Neuronal stem cell (in vitro differentiated cells): ENCODE results near the gene IQCF6.
A peak's percentile ranks its signal among the peaks of the same experiment; 100 is the strongest.

Source experiments
- DNase-seq: peaks from one replicate; pipeline ENCODE4 v3.0.0-alpha.2; 2013; ENCODE audit warnings: low spot score
- H2AFZ ChIP-seq: one replicate; pipeline ENCODE4 v1.6.1; 2013; ENCODE audit warnings: mild to moderate bottlenecking, low read length, inconsistent platforms
- H2AK5ac ChIP-seq: 2 replicates; pipeline ENCODE4 v1.6.1; 2013; ENCODE audit warnings: low read depth, mild to moderate bottlenecking, inconsistent platforms, low read length, moderate library complexity, mixed read lengths
- H2BK120ac ChIP-seq: 2 replicates; pipeline ENCODE4 v1.6.1; 2013; ENCODE audit warnings: low read depth, mild to moderate bottlenecking, inconsistent platforms, low read length, moderate library complexity, mixed read lengths
- H2BK12ac ChIP-seq: one replicate; pipeline ENCODE4 v1.6.1; 2013; ENCODE audit warnings: low read length, inconsistent platforms
- H2BK15ac ChIP-seq: 2 replicates; pipeline ENCODE4 v1.6.1; 2013; ENCODE audit warnings: mild to moderate bottlenecking, low read length, inconsistent platforms, mixed read lengths
- H2BK5ac ChIP-seq: one replicate; pipeline ENCODE4 v1.6.1; 2013; ENCODE audit warnings: inconsistent platforms, mild to moderate bottlenecking, low read length, moderate library complexity
- H3K14ac ChIP-seq: one replicate; pipeline ENCODE4 v1.6.1; 2013; ENCODE audit warnings: low read length, inconsistent platforms
- H3K18ac ChIP-seq: 2 replicates; pipeline ENCODE4 v1.6.1; 2013; ENCODE audit warnings: low read length, inconsistent platforms
- H3K23ac ChIP-seq: 2 replicates; pipeline ENCODE4 v1.6.1; 2013; ENCODE audit warnings: low read depth, mild to moderate bottlenecking, mixed read lengths, low read length, inconsistent platforms; ENCODE audit not compliant: poor library complexity
- H3K27ac ChIP-seq: replicated peaks from 3 replicates; pipeline ENCODE4 v1.5.1; 2013; ENCODE audit warnings: low read length, inconsistent platforms
- H3K27me3 ChIP-seq, 3 experiments: 2 replicates each; pipeline ENCODE4 v1.6.1; 2013; ENCODE audit warnings: low read length in 3 of 3, mild to moderate bottlenecking in 2 of 3, inconsistent platforms in 1 of 3, low read depth in 1 of 3, mixed read lengths in 1 of 3, moderate library complexity in 1 of 3; ENCODE audit not compliant: control insufficient read depth in 3 of 3, insufficient read depth in 3 of 3
- H3K36me3 ChIP-seq, 2 donors: replicated peaks in 1 of 2; 2 replicates each; pipeline ENCODE4 v1.6.1; 2013; ENCODE audit warnings: low read length in 2 of 2; ENCODE audit not compliant: control insufficient read depth in 2 of 2, insufficient read depth in 2 of 2
- H3K4ac ChIP-seq: 2 replicates; pipeline ENCODE4 v1.6.1; 2013; ENCODE audit warnings: inconsistent platforms, mild to moderate bottlenecking, low read length, moderate library complexity
- H3K4me1 ChIP-seq, 2 donors: 1 replicate in 1 of 2; 2 replicates in 1 of 2; pipeline ENCODE4 v1.6.1; 2013; ENCODE audit warnings: low read length in 2 of 2, low read depth in 1 of 2; ENCODE audit not compliant: control insufficient read depth in 2 of 2, insufficient read depth in 1 of 2
- H3K4me2 ChIP-seq: one replicate; pipeline ENCODE4 v1.6.1; 2013; ENCODE audit warnings: mild to moderate bottlenecking, low read length, inconsistent platforms; ENCODE audit not compliant: insufficient read depth, poor library complexity, severe bottlenecking
- H3K4me3 ChIP-seq, 2 donors: 2 replicates each; pipeline ENCODE4 v1.5.1; 2013; ENCODE audit warnings: low read length in 2 of 2, mild to moderate bottlenecking in 2 of 2, inconsistent platforms in 1 of 2, moderate library complexity in 1 of 2
- H3K79me1 ChIP-seq: one replicate; pipeline ENCODE4 v1.6.1; 2013; ENCODE audit warnings: low read depth, mild to moderate bottlenecking, inconsistent platforms, low read length, moderate library complexity
- H3K9ac ChIP-seq: one replicate; pipeline ENCODE4 v1.6.1; 2013; ENCODE audit warnings: mild to moderate bottlenecking, low read depth, low read length, inconsistent platforms; ENCODE audit not compliant: poor library complexity
- H3K9me3 ChIP-seq, 2 donors: replicated peaks in 1 of 2; 2 replicates each; pipeline versions ENCODE3 to v1.6.1; 2013; ENCODE audit warnings: low read length in 2 of 2, mild to moderate bottlenecking in 2 of 2, inconsistent platforms in 1 of 2, low read depth in 1 of 2, mixed read lengths in 1 of 2, moderate library complexity in 1 of 2; ENCODE audit not compliant: control insufficient read depth in 2 of 2, insufficient read depth in 1 of 2
- H4K8ac ChIP-seq: one replicate; pipeline ENCODE4 v1.6.1; 2013; ENCODE audit warnings: low read depth, mild to moderate bottlenecking, inconsistent platforms, low read length, moderate library complexity
- H4K91ac ChIP-seq: one replicate; pipeline ENCODE4 v1.6.1; 2013; ENCODE audit warnings: low read length, low read depth, mild to moderate bottlenecking, inconsistent platforms; ENCODE audit not compliant: poor library complexity
- WGBS, 2 donors: extraction: QIAGEN DNeasy Blood & Tissue Kit; methylation state at CpG; one replicate each; pipeline ENCODE4 v1.1.7; 2013; ENCODE audit warnings: missing lambda C conversion rate in 2 of 2, mixed read lengths in 1 of 2; ENCODE audit not compliant: insufficient read length in 2 of 2, insufficient replicate concordance in 1 of 2; ENCODE audit errors: extremely low coverage in 2 of 2; 5-methylcytosine and 5-hydroxymethylcytosine counted together

Gene IQCF6

DNA sequence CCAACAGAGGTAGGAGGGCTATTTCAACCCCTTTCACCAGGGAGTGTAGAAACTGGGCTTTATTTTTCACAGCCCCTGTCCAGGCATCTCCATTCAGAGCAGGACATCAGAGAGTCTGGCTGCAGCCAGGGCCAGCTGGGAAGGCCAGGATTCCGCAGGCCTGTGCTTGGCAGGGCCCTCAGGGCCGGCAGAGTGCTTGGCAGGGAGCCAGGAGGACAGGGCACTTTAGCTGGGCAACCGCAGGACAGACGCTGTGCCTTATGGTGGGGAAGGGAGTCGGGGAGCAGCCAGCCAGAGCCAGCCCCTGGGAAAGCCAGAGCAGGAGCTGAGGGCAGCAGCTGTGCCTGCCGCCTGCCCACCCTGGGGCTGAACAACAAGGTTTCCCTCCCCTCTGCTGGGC lies 34.5 kb upstream of the IQCF6 start:
- H3K18ac ChIP-seq, result peak overlapping the region; percentile 41
- no peak for DNase-seq
- no peak overlapping the region for H2BK5ac ChIP-seq
- peaks cover 0 to 27% (median 0%) of the 10 kb centered on the region in 3 experiments for H3K27me3 ChIP-seq
- no CpG with 5 or more reads among the region's 6 CpGs for whole genome bisulfite sequencing, 2 donors
- no peak overlapping the region for H2BK120ac ChIP-seq
- H4K91ac ChIP-seq, result no peak overlapping the region
- H3K4me1 ChIP-seq, result no peaks in the 10 kb centered on the region
- no peak overlapping the region for H3K27ac ChIP-seq
- H2AK5ac ChIP-seq, result no peak overlapping the region
- no peak overlapping the region for H3K9ac ChIP-seq
- H3K9me3 ChIP-seq, result no peaks in the 10 kb centered on the region
- H2BK15ac ChIP-seq, result no peak overlapping the region
- no peak overlapping the region for H3K23ac ChIP-seq
- H2BK12ac ChIP-seq, result no peak overlapping the region
- H3K36me3 ChIP-seq, result no peaks in the 10 kb centered on the region
- no peak overlapping the region for H3K4ac ChIP-seq
- H3K4me2 ChIP-seq, result no peak overlapping the region
- H2AFZ ChIP-seq, result no peak overlapping the region
- H3K79me1 ChIP-seq, result no peaks in the 10 kb centered on the region
- no peak overlapping the region for H3K14ac ChIP-seq
- H4K8ac ChIP-seq, result no peak overlapping the region
- no peak overlapping the region for H3K4me3 ChIP-seq

DNA sequence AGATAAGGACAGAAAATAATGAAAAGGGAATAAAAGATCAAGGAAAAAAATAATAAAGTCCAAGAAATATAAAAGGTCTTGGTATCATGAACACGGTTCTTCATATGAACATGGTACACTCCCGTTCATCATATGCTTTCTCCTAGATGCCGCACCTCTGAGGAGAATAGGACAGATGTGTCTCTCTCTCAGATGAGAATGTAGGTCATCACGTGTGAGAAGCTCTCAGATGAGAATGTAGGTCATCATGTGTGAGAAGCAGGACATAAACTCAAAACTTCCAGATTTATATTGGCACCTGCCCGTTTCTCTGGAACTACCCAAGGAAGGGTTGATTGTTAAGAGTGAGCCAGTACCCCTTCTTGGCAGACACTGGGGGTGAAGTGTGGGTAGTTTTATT lies 29.9 kb upstream of the IQCF6 start:
- Histone ChIP-seq H3K18ac (no peak overlapping the region), H3K9me3 (no peaks in the 10 kb centered on the region), H4K8ac (no peak overlapping the region), H2BK15ac (no peak overlapping the region), H3K4ac (no peak overlapping the region), H3K27me3 (peaks cover 0 to 11% (median 0%) of the 10 kb centered on the region in 3 experiments), H2AFZ (no peak overlapping the region), H3K36me3 (no peaks in the 10 kb centered on the region), H3K27ac (no peak overlapping the region), H3K9ac (no peak overlapping the region), H2BK120ac (no peak overlapping the region), H4K91ac (no peak overlapping the region), H3K4me3 (no peak overlapping the region), H3K4me2 (no peak overlapping the region), H3K4me1 (no peaks in the 10 kb centered on the region), H3K79me1 (no peaks in the 10 kb centered on the region), H2BK12ac (no peak overlapping the region), H2AK5ac (no peak overlapping the region), H2BK5ac (no peak overlapping the region), H3K23ac (no peak overlapping the region), H3K14ac (no peak overlapping the region)
- no peak for DNase-seq
- no CpG with 5 or more reads among the region's 5 CpGs for WGBS, 2 donors

DNA sequence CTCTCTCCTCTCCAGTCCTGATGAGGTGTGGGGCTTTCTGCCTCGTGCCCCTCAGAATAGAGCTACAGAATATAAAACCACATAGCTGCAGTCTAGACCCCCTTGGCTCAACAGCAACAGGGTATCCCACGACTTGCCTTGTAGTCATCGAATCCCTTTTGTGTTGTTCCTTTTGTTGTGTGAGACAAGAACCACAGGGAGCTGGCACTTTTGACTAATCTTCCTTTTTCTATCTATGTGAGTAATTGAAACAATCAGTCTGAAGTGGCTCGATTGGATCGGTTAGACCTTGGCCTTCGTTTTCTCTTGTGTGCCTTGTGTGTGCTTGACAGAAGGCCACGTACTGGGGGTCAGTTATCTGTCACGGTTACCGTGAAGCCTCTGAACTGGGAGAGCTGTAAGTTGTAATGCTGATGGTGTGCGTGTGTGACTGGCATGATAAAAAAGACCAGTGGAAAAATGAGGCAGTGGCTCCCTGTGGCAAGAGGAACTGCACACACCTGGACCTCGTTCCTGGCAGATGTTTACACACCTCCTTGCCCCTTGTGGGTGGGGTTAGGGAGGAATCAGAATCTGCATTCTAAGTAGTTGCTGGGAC lies 23.2 kb upstream of the IQCF6 start:
- H2AK5ac ChIP-seq, result no peak overlapping the region
- no peak overlapping the region for H2BK120ac ChIP-seq
- no peaks in the 10 kb centered on the region for H3K79me1 ChIP-seq
- no peak overlapping the region for H4K91ac ChIP-seq
- H3K23ac ChIP-seq, result no peak overlapping the region
- WGBS, 2 donors, result no CpG with 5 or more reads among the region's 11 CpGs
- H3K9me3 ChIP-seq, result no peaks in the 10 kb centered on the region
- H4K8ac ChIP-seq, result no peak overlapping the region
- H3K4me2 ChIP-seq, result no peak overlapping the region
- H2BK12ac ChIP-seq, result no peak overlapping the region
- H3K4me3 ChIP-seq, result no peak overlapping the region
- no peak overlapping the region for H3K4ac ChIP-seq
- no peak overlapping the region for H3K9ac ChIP-seq
- H3K18ac ChIP-seq, result no peak overlapping the region
- H3K4me1 ChIP-seq, result peaks cover 10% of the 10 kb centered on the region in 2 donors
- no peak overlapping the region for H3K14ac ChIP-seq
- no peak overlapping the region for H2BK15ac ChIP-seq
- H3K27me3 ChIP-seq, result peaks cover 0 to 28% (median 0%) of the 10 kb centered on the region in 3 experiments
- no peak overlapping the region for H3K27ac ChIP-seq
- no peak overlapping the region for H2BK5ac ChIP-seq
- H2AFZ ChIP-seq, result no peak overlapping the region
- peak; percentile 31 for DNase-seq
- H3K36me3 ChIP-seq, result no peaks in the 10 kb centered on the region

DNA sequence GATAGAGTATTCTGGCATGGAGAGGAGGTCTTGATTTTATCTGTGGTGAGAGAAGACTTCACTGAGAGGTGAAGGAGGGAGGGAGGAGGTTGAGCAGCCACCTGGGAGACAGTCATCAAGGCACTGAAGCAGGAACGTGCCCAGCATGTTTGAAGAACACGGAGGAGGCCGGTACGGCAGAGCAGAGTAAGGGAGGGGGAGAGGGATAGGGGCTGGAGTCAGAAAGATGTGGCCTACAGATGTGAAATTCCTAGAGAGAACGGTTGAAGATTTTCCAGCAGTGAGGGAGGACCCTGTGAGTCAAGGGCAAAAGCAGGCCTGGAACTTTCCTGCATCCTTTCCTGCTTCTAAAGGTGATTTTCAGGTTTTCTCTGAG lies 21.7 kb upstream of the IQCF6 start:
- Histone ChIP-seq H2BK12ac (no peak overlapping the region), H2AK5ac (no peak overlapping the region), H3K79me1 (no peaks in the 10 kb centered on the region), H3K4me3 (no peak overlapping the region), H2AFZ (no peak overlapping the region), H3K14ac (no peak overlapping the region), H3K9me3 (no peaks in the 10 kb centered on the region), H3K9ac (no peak overlapping the region), H3K4me1 (peaks cover 10% of the 10 kb centered on the region in 2 donors), H2BK5ac (no peak overlapping the region), H3K27me3 (peaks cover 0 to 40% (median 0%) of the 10 kb centered on the region in 3 experiments), H2BK120ac (no peak overlapping the region), H3K4ac (no peak overlapping the region), H4K8ac (no peak overlapping the region), H4K91ac (no peak overlapping the region), H3K27ac (no peak overlapping the region), H2BK15ac (no peak overlapping the region), H3K18ac (no peak overlapping the region), H3K23ac (no peak overlapping the region), H3K36me3 (no peaks in the 10 kb centered on the region), H3K4me2 (no peak overlapping the region)
- WGBS, 2 donors, result no CpG with 5 or more reads among the region's 5 CpGs
- no peak for DNase-seq
